Activated B cell treated with CpG ODN at 0.5 μM for 24 hours (primary cell): ENCODE results near the gene AIMP2. TPM values are rescaled to one million over a fixed set of nuclear protein-coding genes. Genes with fewer than 3 reads are reported as not detected.
"Not testable (repeated sequence)": the region's sequence is repeated elsewhere in the genome, so short reads cannot be mapped to it uniquely, and the experiment has no call there.

Experiments
- ATAC-seq: fragments of 200-7000 bp; cut with Tn5 transposase; one replicate; pipeline ENCODE4 v1.10.0; 2021; ENCODE audit warnings: low read depth, mild to moderate bottlenecking, moderate library complexity
- CTCF ChIA-PET: fragments of 350-600 bp; sonication (Branson Sonifier 250); formaldehyde crosslinking; loops from one replicate; lab custom pipeline; 2021; ENCODE audit warnings: antibody characterized with exemption; lab: Charles Lee
- POLR2A ChIA-PET: fragments of 350-600 bp; sonication (Branson Sonifier 250); formaldehyde crosslinking; loops from one replicate; lab custom pipeline; 2021; ENCODE audit warnings: antibody characterized with exemption; lab: Charles Lee
- DNase-seq: peaks from one replicate; pipeline ENCODE4 v3.0.0; 2022
- H3K27ac Mint-ChIP-seq: one replicate; pipeline ENCODE4 v1.8.0; 2020; ENCODE audit warnings: mixed read lengths
- H3K27me3 Mint-ChIP-seq: one replicate; pipeline ENCODE4 v1.8.0; 2021; ENCODE audit warnings: mixed read lengths
- H3K36me3 Mint-ChIP-seq: one replicate; pipeline ENCODE4 v1.8.0; 2021; ENCODE audit warnings: low read depth, mixed read lengths
- H3K4me1 Mint-ChIP-seq: one replicate; pipeline ENCODE4 v1.8.0; 2021; ENCODE audit warnings: mixed read lengths
- H3K4me3 Mint-ChIP-seq: one replicate; pipeline ENCODE4 v1.8.0; 2020; ENCODE audit warnings: mild to moderate bottlenecking, mixed read lengths
- H3K9me3 Mint-ChIP-seq: one replicate; pipeline ENCODE4 v1.8.0; 2020; ENCODE audit warnings: mixed read lengths
- CTCF ChIP-seq: fragments of 200-600 bp; IDR thresholded peaks from one replicate; pipeline ENCODE4 v1.8.0; 2022; ENCODE audit warnings: antibody characterized with exemption, mild to moderate bottlenecking
- intact Hi-C: fragments of 100-400 bp; cut with micrococcal nuclease; formaldehyde crosslinking; loops from one replicate; pipeline ENCODE4 v1.15.1; 2024
- total RNA-seq: library from RNA; stranded (reverse); gene quantifications from 2 replicates; pipeline ENCODE4 v1.2.3, GENCODE V29; 2022

Gene AIMP2
- 37.1 and 37.8 TPM in 2 replicates for total RNA-seq

GRCh38 chr7:6008668-6009611, at the start of gene AIMP2, which contains the start of gene PMS2:
AIMP2 (plus strand) TSS chr7:6009272; CDS start chr7:6009364, 92 bp downstream.
PMS2 (minus strand) TSS chr7:6009049; CDS start chr7:6009019, 30 bp downstream.
- H3K27ac Mint-ChIP-seq: peak within 1 kb of the TSS; percentile 94
- intact Hi-C loops: loop anchor here (1.0 kb wide), 1 partner anchor 17 kb away; no protein-coding TSS in a partner anchor
- H3K4me1 Mint-ChIP-seq: peaks cover 34% of the 10 kb centered on the region
- ChIA-PET CTCF (interaction anchor here (1.0 to 1.7 kb wide), 4 partner anchors 11 to 341 kb away, joined by 3 to 9 read pairs (median 5); no protein-coding TSS in a partner anchor), POLR2A (interaction anchor here (0.6 to 2.3 kb wide), 9 partner anchors 16 to 474 kb away, joined by 3 to 12 read pairs (median 4); partner anchors contain the start of gene DAGLB)
- peaks cover 26% of the 10 kb centered on the region for H3K36me3 Mint-ChIP-seq
- H3K27me3 Mint-ChIP-seq: no peaks in the 10 kb centered on the region
- DNase-seq (peak; percentile 93), ATAC-seq (peak; percentile 88)
- no peaks in the 10 kb centered on the region for H3K9me3 Mint-ChIP-seq
- peak within 1 kb of the TSS; percentile 92 for H3K4me3 Mint-ChIP-seq
- no peak for TF ChIP-seq CTCF

- H3K9me3 Mint-ChIP-seq, H3K27me3 Mint-ChIP-seq, ATAC-seq, POLR2A ChIA-PET, DNase-seq, intact Hi-C loops, H3K27ac Mint-ChIP-seq, H3K4me1 Mint-ChIP-seq, CTCF ChIA-PET, H3K36me3 Mint-ChIP-seq, H3K4me3 Mint-ChIP-seq: not testable (repeated sequence)
These were observed 45.9 kb upstream of the AIMP2 start for GRCh38 chr7:5963205-5963604.

- DNase-seq, H3K36me3 Mint-ChIP-seq, ATAC-seq, H3K4me1 Mint-ChIP-seq, H3K9me3 Mint-ChIP-seq, intact Hi-C loops, H3K27me3 Mint-ChIP-seq, H3K27ac Mint-ChIP-seq, CTCF ChIA-PET, H3K4me3 Mint-ChIP-seq, POLR2A ChIA-PET: not testable (repeated sequence)
These were observed 45.3 kb upstream of the AIMP2 start for GRCh38 chr7:5963810-5964209.

GRCh38 chr7:5970347-5970911, 38.6 kb upstream of the AIMP2 start, which contains the start of gene RSPH10B:
RSPH10B (minus strand) TSS chr7:5970689; CDS start chr7:5967116, 3,573 bp downstream.
- H3K27ac Mint-ChIP-seq, H3K9me3 Mint-ChIP-seq, CTCF ChIA-PET, H3K4me1 Mint-ChIP-seq, POLR2A ChIA-PET, intact Hi-C loops, H3K36me3 Mint-ChIP-seq, H3K4me3 Mint-ChIP-seq, DNase-seq, H3K27me3 Mint-ChIP-seq: not testable (repeated sequence)
- peak; percentile 21 for ATAC-seq

- H3K27ac Mint-ChIP-seq, CTCF ChIA-PET, ATAC-seq, POLR2A ChIA-PET, H3K9me3 Mint-ChIP-seq, H3K36me3 Mint-ChIP-seq, H3K4me1 Mint-ChIP-seq, H3K4me3 Mint-ChIP-seq, H3K27me3 Mint-ChIP-seq, DNase-seq, intact Hi-C loops: not testable (repeated sequence)
These were observed 35.5 kb upstream of the AIMP2 start for GRCh38 chr7:5973580-5973979.

GRCh38 chr7:5979680-5980314, 29.3 kb upstream of the AIMP2 start:
- CTCF ChIA-PET, H3K27ac Mint-ChIP-seq, ATAC-seq, H3K9me3 Mint-ChIP-seq, H3K27me3 Mint-ChIP-seq, POLR2A ChIA-PET, DNase-seq, H3K4me3 Mint-ChIP-seq, intact Hi-C loops, H3K4me1 Mint-ChIP-seq: not testable (repeated sequence)
- peaks cover 26% of the 10 kb centered on the region for H3K36me3 Mint-ChIP-seq

GRCh38 chr7:5987061-5987460, 22.0 kb upstream of the AIMP2 start:
- H3K36me3 Mint-ChIP-seq: peaks cover 47% of the 10 kb centered on the region
- H3K27ac Mint-ChIP-seq, POLR2A ChIA-PET, H3K4me3 Mint-ChIP-seq, intact Hi-C loops, H3K4me1 Mint-ChIP-seq, H3K9me3 Mint-ChIP-seq, DNase-seq, H3K27me3 Mint-ChIP-seq, CTCF ChIA-PET, ATAC-seq: not testable (repeated sequence)
